HepG2 (cell line): ENCODE results near the gene PLCB2. TPM values are rescaled to one million over a fixed set of nuclear protein-coding genes. Genes with fewer than 3 reads are reported as not detected.

Experiments
- ATAC-seq: fragments of 200-7000 bp; cut with Tn5 transposase; 3 replicates; pipeline ENCODE4 v1.9.1; 2020; ENCODE audit warnings: mild to moderate bottlenecking, moderate library complexity
- BruUV-seq: library from RNA; stranded (reverse); fragments of 400-500 nt; replicated peaks from 2 replicates; lab custom pipeline; 2021; lab: Mats Ljungman, UMichigan
- CTCF ChIA-PET: fragments of 300-600 bp; formaldehyde crosslinking; extraction: SDS; loops from one replicate; lab custom pipeline; 2021; ENCODE audit warnings: low total read pairs, inconsistent platforms, low intra/inter-chr PET ratio; lab: Yijun Ruan, JAX
- POLR2A ChIA-PET: fragments of 350-600 bp; sonication (Branson Sonifier 250); formaldehyde crosslinking; loops from one replicate; lab custom pipeline; 2020; ENCODE audit warnings: antibody characterized with exemption, inconsistent platforms; lab: Yijun Ruan, JAX
- DNase-seq: peaks from one replicate; pipeline ENCODE4 v3.0.0-alpha.2; 2015; ENCODE audit warnings: low spot score
- FAIRE-seq: peaks from 3 replicates; lab custom pipeline; 2011; peaks lifted over from hg19 to GRCh38; lab: Jason Lieb, UNC
- H2AFZ ChIP-seq: one replicate; pipeline ENCODE4 v1.6.1; 2011; ENCODE audit warnings: low read length, inconsistent platforms
- H3K27ac ChIP-seq: fragments of 300-600 bp; 3 replicates; pipeline ENCODE4 v1.8.0; 2011; ENCODE audit warnings: mixed run types, mild to moderate bottlenecking, mixed read lengths, low read length, inconsistent platforms; ENCODE audit not compliant: insufficient read depth; ENCODE audit errors: extremely low read length
- H3K27me3 ChIP-seq, 2 experiments: fragments of 200-600 bp in 1 of 2; 2 replicates in 1 of 2; 3 replicates in 1 of 2; pipeline versions ENCODE4 v1.6.0 to v1.8.0; 2011; ENCODE audit warnings: low read length in 2 of 2, mild to moderate bottlenecking in 2 of 2, moderate library complexity in 2 of 2, inconsistent platforms in 1 of 2; ENCODE audit not compliant: insufficient read depth in 2 of 2, control insufficient read depth in 1 of 2
- H3K36me3 ChIP-seq, 2 experiments: fragments of 200-600 bp in 1 of 2; replicated peaks in 1 of 2; 2 replicates in 1 of 2; 3 replicates in 1 of 2; pipeline versions ENCODE4 v1.5.1 to v1.8.0; 2011; ENCODE audit warnings: low read length in 2 of 2, inconsistent platforms in 1 of 2; ENCODE audit not compliant: insufficient read depth in 2 of 2, control insufficient read depth in 1 of 2
- H3K4me1 ChIP-seq: 2 replicates; pipeline ENCODE4 v1.5.1; 2012; ENCODE audit warnings: low read length, inconsistent platforms; ENCODE audit not compliant: insufficient read depth
- H3K4me2 ChIP-seq: 2 replicates; pipeline ENCODE4 v1.6.0; 2011; ENCODE audit warnings: low read depth, low read length, inconsistent platforms
- H3K4me3 ChIP-seq, 3 experiments: fragments of 200-600 bp in 1 of 3; sonication (generic), shearing (Covaris generic) in 1 of 3; replicated peaks in 1 of 3; 2 replicates each; pipeline ENCODE4 v1.5.1; 2011 to 2016; ENCODE audit warnings: low read length in 3 of 3, inconsistent platforms in 2 of 3, low read depth in 2 of 3, mild to moderate bottlenecking in 2 of 3, control low read depth in 1 of 3, mixed read lengths in 1 of 3; ENCODE audit not compliant: insufficient read depth in 1 of 3
- H3K79me2 ChIP-seq: one replicate; pipeline ENCODE4 v1.6.1; 2011; ENCODE audit warnings: low read length, inconsistent platforms; ENCODE audit not compliant: insufficient read depth
- H3K9ac ChIP-seq: 2 replicates; pipeline ENCODE4 v1.6.0; 2011; ENCODE audit warnings: mild to moderate bottlenecking, low read depth, low read length, inconsistent platforms; ENCODE audit not compliant: insufficient read depth
- H3K9me3 ChIP-seq: 2 replicates; pipeline ENCODE4 v1.5.1; 2012; ENCODE audit warnings: mild to moderate bottlenecking, low read length
- H4K20me1 ChIP-seq: 2 replicates; pipeline ENCODE4 v1.6.0; 2011; ENCODE audit warnings: inconsistent platforms, mild to moderate bottlenecking, low read length, moderate library complexity; ENCODE audit not compliant: insufficient read depth
- CBX5 ChIP-seq: sonication (generic); formaldehyde crosslinking; IDR thresholded peaks from 2 replicates; pipeline ENCODE4 v1.4.0; 2020; ENCODE audit warnings: missing genetic modification reagents, borderline replicate concordance
- GLI4 ChIP-seq: sonication (generic); formaldehyde crosslinking; IDR thresholded peaks from 2 replicates; pipeline ENCODE4 v1.5.1; 2020; ENCODE audit warnings: missing genetic modification reagents, mild to moderate bottlenecking, moderate library complexity, borderline replicate concordance
- GTF2F1 ChIP-seq: fragments of 150-350 bp; IDR thresholded peaks from 2 replicates; pipeline ENCODE4 v1.6.1; 2014; ENCODE audit warnings: low read length
- PREB ChIP-seq: sonication (generic); formaldehyde crosslinking; IDR thresholded peaks from 2 replicates; pipeline ENCODE4 v1.4.0; 2020; ENCODE audit warnings: missing genetic modification reagents
- RFX1 ChIP-seq: fragments of 450-650 bp; IDR thresholded peaks from 2 replicates; pipeline ENCODE4 v1.6.1; 2017
- SP5 ChIP-seq: IDR thresholded peaks from 2 replicates; pipeline ENCODE4 v1.6.1; 2016; ENCODE audit warnings: low read depth, borderline replicate concordance
- ZNF7 ChIP-seq: IDR thresholded peaks from 2 replicates; pipeline ENCODE4 v1.6.1; 2016; ENCODE audit warnings: missing biosample characterization, missing genetic modification reagents
- WGBS: methylation state at CpG from one replicate; pipeline ENCODE4 v1.1.6; 2017; ENCODE audit warnings: low lambda C conversion rate; 5-methylcytosine and 5-hydroxymethylcytosine counted together
- in situ Hi-C: cut with HindIII; loops from 2 replicates; pipeline ENCODE4 v1.10.0; 2017; ENCODE audit warnings: low pct_unique_long_range_greater_than_20kb; ENCODE audit not compliant: extremely low pct_ligation_motif_present
- intact Hi-C: fragments of 100-400 bp; cut with micrococcal nuclease; formaldehyde crosslinking; loops from one replicate; pipeline ENCODE4 v1.10.0; 2022; ENCODE audit not compliant: unreplicated experiment
- polyA plus RNA-seq, 8 experiments: library from polyadenylated mRNA; depleted of rRNA in 3 of 8; stranded (reverse) in 7 of 8; unstranded in 1 of 8; fragments of >200 nt; fragmentation: Illumina TruSeq in 4 of 8; extraction: Trizol in 4 of 8; gene quantifications; 2 replicates each; pipeline versions ENCODE4 v1.2.1 to v1.2.3, GENCODE V29; 2011 to 2016; ENCODE audit warnings: low read depth in 4 of 8, missing spikeins in 1 of 8, mixed read lengths in 1 of 8; ENCODE audit not compliant: insufficient read depth in 1 of 8
- total RNA-seq, 5 experiments: library from RNA; depleted of rRNA; stranded (reverse); fragments of >200 nt; fragmentation: Illumina TruSeq; extraction: Trizol; gene quantifications; 2 replicates each; pipeline ENCODE4 v1.2.3, GENCODE V29; 2016; ENCODE audit warnings: low read depth in 1 of 5

The PLCB2 gene
- total and polyA plus RNA-seq, 2 of the 13 experiments (the other 11 are each of a cell fraction or from before 2014, with no cell fraction given), result 0.11 TPM; not detected in 1

DNA sequence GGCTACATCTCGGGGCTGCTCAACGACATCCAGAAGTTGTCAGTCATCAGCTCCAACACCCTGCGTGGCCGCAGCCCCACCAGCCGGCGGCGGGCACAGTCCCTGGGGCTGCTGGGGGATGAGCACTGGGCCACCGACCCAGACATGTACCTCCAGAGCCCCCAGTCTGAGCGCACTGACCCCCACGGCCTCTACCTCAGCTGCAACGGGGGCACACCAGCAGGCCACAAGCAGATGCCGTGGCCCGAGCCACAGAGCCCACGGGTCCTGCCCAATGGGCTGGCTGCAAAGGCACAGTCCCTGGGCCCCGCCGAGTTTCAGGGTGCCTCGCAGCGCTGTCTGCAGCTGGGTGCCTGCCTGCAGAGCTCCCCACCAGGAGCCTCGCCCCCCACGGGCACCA, 41.9 kb downstream of the PLCB2 start (continued):
- no peak for TF ChIP-seq CBX5 (CRISPR knock-in tag)
- TF ChIP-seq, all 625 proteins: peak for 0

DNA sequence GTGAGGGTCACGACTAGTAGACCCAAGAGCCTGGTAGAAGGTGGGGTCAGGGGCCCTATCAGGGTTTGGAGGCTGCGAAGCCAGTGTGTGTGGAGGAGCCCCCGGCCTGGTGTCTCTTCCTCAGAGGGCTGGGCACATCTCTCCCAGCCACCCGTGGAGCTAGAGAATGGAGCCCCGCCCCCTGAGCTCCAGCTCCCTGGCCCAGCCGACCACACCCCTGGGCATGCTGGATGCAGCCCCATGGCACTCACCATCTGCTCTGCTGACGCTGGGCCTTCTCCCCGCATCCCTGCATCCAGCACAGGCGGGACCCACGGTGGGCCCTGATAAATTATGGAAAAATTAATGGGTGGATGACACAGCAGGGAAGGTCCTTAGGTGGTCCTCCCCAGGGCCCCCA, 42.4 kb downstream of the PLCB2 start:
- Histone ChIP-seq H3K79me2 (no peaks in the 10 kb centered on the region), H3K4me1 (no peaks in the 10 kb centered on the region), H4K20me1 (no peaks in the 10 kb centered on the region), H3K36me3 (no peaks in the 10 kb centered on the region), H3K9ac (no peak overlapping the region), H3K4me2 (no peak overlapping the region), H3K9me3 (no peaks in the 10 kb centered on the region), H3K27ac (no peak overlapping the region), H3K4me3 (no peak overlapping the region)
- no TSS peak for BruUV-seq
- POLR2A ChIA-PET, result no interaction called here
- DNase-seq (no peak), ATAC-seq (no peak), FAIRE-seq (no peak)
- intact Hi-C loops, result no loop called here
- in situ Hi-C loops, result no loop called here
- WGBS, result 62% methylated on average over 3 of the region's 10 CpGs
- TF ChIP-seq PREB (CRISPR knock-in tag) (no peak), ZNF7 (CRISPR knock-in tag) (no peak), SP5 (no peak), GLI4 (CRISPR knock-in tag) (no peak), GTF2F1 (no peak), RFX1 (no peak)
- TF ChIP-seq, all 625 proteins: peak for 0
- H3K27me3 ChIP-seq, result peaks cover 6 to 39% of the 10 kb centered on the region in 2 experiments; a peak in 4 of 5 replicates
- CTCF ChIA-PET, result no interaction called here
- H2AFZ ChIP-seq, result no peak overlapping the region
